Endothelial cell (in vitro differentiated cells): ENCODE data around the gene TMEM183A. TPM values are rescaled to one million over a fixed set of nuclear protein-coding genes. Genes with fewer than 3 reads are reported as not detected.
A peak's percentile ranks its signal among the peaks of the same experiment; 100 is the strongest.

Experiments used
- DNase-seq: peaks from one replicate; pipeline ENCODE4 v3.0.0; 2021; ENCODE audit warnings: low spot score
- H3K27ac Mint-ChIP-seq: one replicate; pipeline ENCODE4 v1.8.0; 2021; ENCODE audit warnings: mixed read lengths, inconsistent platforms; ENCODE audit not compliant: unreplicated experiment
- H3K27me3 Mint-ChIP-seq: one replicate; pipeline ENCODE4 v1.8.0; 2021; ENCODE audit warnings: mild to moderate bottlenecking, moderate library complexity, mixed read lengths, inconsistent platforms; ENCODE audit not compliant: unreplicated experiment
- H3K36me3 Mint-ChIP-seq: one replicate; pipeline ENCODE4 v1.8.0; 2021; ENCODE audit warnings: mild to moderate bottlenecking, low read depth, mixed read lengths, inconsistent platforms; ENCODE audit not compliant: unreplicated experiment
- H3K4me1 Mint-ChIP-seq: one replicate; pipeline ENCODE4 v1.8.0; 2021; ENCODE audit warnings: mild to moderate bottlenecking, mixed read lengths, inconsistent platforms; ENCODE audit not compliant: unreplicated experiment
- H3K4me3 Mint-ChIP-seq: one replicate; pipeline ENCODE4 v1.8.0; 2021; ENCODE audit warnings: mild to moderate bottlenecking, mixed read lengths, inconsistent platforms; ENCODE audit not compliant: unreplicated experiment
- H3K9me3 Mint-ChIP-seq: one replicate; pipeline ENCODE4 v1.8.0; 2021; ENCODE audit warnings: mixed read lengths, inconsistent platforms; ENCODE audit not compliant: unreplicated experiment
- total RNA-seq: library from RNA; stranded (reverse); fragmentation: NEBNext Ultra II Directional; extraction: Animal tissue kit (Norgen Biotek cat#: 25700); gene quantifications from one replicate; pipeline ENCODE4 v1.2.1, GENCODE V29; 2021; ENCODE audit not compliant: unreplicated experiment
- TF ChIP-seq, protein P1 (sequence below): fragments of 200-600 bp; sonication (generic); IDR thresholded peaks from one replicate; pipeline ENCODE4 v1.5.0; 2021; ENCODE audit warnings: antibody characterized with exemption; ENCODE audit not compliant: unreplicated experiment

TMEM183A gene
- total RNA-seq, 1 donor from 2014 or later = 65.5 TPM

DNA sequence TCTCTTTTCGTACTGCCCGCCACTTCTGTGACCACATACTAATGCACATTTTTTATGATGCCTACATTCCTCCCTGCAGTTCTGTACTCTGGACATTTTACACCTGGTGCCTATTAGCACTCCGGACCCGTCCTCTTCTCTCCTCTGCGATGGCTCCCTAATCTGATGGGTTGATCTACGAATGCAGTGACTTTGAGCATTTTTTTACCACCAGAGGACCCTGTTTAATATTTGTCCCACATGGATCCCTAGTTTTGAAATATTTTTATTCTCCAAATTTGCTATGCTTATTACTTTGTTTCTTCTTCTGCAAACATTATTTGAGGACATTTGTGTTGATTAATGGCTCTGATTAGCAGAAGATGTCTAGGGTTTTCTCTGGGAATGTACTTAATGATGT lies 24.3 kb downstream of the TMEM183A start:
- Mint-ChIP-seq H3K4me3 (no peak overlapping the region), H3K36me3 (peaks cover 9% of the 10 kb centered on the region), H3K27ac (no peak overlapping the region), H3K27me3 (peaks cover 12% of the 10 kb centered on the region), H3K9me3 (no peaks in the 10 kb centered on the region), H3K4me1 (peaks cover 3% of the 10 kb centered on the region)
- TF ChIP-seq, protein P1, sequence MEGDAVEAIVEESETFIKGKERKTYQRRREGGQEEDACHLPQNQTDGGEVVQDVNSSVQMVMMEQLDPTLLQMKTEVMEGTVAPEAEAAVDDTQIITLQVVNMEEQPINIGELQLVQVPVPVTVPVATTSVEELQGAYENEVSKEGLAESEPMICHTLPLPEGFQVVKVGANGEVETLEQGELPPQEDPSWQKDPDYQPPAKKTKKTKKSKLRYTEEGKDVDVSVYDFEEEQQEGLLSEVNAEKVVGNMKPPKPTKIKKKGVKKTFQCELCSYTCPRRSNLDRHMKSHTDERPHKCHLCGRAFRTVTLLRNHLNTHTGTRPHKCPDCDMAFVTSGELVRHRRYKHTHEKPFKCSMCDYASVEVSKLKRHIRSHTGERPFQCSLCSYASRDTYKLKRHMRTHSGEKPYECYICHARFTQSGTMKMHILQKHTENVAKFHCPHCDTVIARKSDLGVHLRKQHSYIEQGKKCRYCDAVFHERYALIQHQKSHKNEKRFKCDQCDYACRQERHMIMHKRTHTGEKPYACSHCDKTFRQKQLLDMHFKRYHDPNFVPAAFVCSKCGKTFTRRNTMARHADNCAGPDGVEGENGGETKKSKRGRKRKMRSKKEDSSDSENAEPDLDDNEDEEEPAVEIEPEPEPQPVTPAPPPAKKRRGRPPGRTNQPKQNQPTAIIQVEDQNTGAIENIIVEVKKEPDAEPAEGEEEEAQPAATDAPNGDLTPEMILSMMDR = peak; percentile 76
- DNase-seq = no peak

DNA sequence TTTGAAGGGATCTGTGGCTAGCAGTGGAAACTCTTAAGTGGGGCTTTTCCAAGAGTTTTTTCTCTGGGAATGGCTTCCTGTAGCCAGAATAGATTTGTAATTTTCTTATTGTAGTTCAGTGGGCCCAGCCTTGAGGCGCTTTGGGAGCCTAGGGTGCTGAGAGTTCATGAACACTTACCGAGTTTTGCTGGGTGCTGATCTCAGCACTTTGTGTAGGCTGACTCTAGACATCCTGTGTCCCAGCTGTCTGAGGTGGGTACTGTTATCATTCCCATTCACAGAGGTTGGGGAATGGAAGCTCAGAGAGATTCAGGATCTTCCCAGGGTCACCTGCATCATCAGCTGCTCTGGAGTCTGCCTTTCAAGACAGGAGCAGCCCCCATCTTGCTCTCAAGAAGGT lies 26.1 kb downstream of the TMEM183A start:
- no peak overlapping the region for H3K4me3 Mint-ChIP-seq
- no peak overlapping the region for H3K27ac Mint-ChIP-seq
- TF ChIP-seq, protein P1 = no peak
- no peak for DNase-seq
- peaks cover 13% of the 10 kb centered on the region for H3K27me3 Mint-ChIP-seq
- no peaks in the 10 kb centered on the region for H3K9me3 Mint-ChIP-seq
- peaks cover 5% of the 10 kb centered on the region for H3K36me3 Mint-ChIP-seq
- H3K4me1 Mint-ChIP-seq = no peaks in the 10 kb centered on the region

DNA sequence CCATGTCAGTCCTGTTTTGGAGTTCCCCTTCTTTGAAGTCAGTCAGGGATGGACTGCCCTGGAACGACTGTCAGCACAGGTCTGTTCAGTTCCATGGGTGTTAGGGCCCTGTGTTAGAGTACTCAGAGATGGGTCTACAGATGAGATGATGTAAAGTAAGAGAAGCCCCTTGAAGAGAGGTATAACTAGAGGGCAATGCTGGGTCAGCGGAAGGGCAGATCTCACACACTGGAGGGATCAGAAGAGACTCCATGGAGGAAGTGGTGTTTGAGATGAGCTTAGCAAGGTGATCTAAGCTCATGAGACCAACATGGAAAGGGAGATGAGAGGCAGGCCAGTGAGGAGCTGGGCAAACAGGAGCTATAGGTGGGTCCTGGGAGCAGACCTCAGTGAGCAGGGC lies 26.7 kb downstream of the TMEM183A start:
- peaks cover 8% of the 10 kb centered on the region for H3K27me3 Mint-ChIP-seq
- H3K27ac Mint-ChIP-seq = no peak overlapping the region
- no peak overlapping the region for H3K4me3 Mint-ChIP-seq
- no peaks in the 10 kb centered on the region for H3K9me3 Mint-ChIP-seq
- TF ChIP-seq, protein P1 = no peak
- DNase-seq = no peak
- H3K4me1 Mint-ChIP-seq = no peaks in the 10 kb centered on the region
- peaks cover 5% of the 10 kb centered on the region for H3K36me3 Mint-ChIP-seq

DNA sequence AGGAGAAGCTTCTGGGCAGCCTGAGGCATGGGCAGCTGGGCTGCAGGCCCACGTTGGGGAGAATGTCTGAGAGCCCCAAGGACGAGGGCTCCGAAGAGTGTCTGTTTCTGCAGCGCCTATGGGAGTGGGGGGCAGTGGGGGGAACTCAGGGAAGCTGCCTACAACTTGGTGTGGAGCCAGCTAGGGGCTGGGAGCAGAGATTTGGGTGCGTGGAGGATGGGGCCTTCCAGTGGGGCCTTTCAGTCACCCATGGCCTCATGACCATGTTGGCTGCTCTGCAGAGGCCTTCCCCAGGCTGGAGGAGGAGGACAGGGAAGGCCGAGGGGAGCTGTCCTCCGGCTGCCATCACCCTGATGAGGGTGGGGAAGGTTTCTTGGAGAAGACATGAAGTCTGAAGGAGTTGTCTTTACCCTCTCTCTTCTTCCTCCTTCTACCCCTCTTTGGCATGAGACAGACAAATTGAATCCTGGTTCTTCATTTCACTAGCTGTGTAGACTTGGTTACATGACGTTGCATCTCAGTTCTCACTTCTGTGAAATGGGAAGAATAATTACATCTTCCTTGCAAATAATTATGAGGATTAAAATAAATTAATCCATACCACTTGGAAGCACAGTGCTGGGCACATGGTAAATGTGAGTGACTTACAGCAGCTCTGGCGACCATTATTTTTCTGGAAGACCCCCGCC lies 27.4 kb downstream of the TMEM183A start:
- Mint-ChIP-seq H3K4me3 (no peak overlapping the region), H3K36me3 (peaks cover 5% of the 10 kb centered on the region), H3K9me3 (no peaks in the 10 kb centered on the region), H3K4me1 (peaks cover 3% of the 10 kb centered on the region), H3K27me3 (peaks cover 8% of the 10 kb centered on the region), H3K27ac (no peak overlapping the region)
- DNase-seq = no peak
- TF ChIP-seq, protein P1 = no peak

DNA sequence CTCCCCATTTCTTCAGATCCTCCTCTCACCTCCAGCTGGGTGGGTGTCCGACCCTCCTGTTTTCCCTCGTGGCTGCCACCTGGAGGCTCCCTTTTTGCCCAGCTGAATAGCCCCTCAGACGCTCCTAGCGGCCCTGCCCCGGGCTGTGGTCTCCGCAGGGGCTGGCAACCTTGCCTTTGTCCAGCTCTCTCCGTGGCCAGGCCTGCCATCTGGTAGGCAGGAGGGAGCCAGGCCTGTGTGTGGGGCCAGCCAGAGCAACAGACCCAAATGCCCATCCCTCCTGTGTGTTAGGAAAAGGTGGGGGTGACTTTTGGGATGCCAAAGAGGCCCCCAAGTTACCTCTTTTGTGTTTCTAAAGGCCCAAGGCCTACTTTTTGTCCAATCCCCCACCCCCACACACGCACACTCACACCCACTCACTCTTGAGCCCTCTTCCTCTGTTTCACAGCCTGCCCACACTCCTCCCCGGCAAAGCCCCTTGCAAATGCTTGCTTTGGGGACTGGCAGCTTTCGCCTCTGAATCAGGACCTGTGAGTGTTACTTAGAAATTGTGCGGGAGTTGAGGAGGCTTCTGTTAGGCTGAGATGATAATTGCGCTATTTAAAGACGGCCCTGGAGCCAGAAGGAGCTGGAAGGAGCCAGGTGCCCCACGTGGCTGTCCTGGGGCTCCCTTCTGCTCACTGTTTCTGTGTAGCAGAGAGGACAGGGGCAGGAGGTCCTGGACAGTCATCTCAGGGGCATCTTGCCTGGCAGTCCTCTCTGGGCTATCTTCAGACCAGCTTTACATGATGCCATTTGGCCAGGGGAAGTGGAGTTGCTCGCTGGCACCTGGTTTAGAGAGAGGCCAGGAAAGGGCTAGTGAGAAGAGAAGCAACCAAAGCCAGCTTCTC lies 28.2 kb downstream of the TMEM183A start:
- H3K9me3 Mint-ChIP-seq = no peaks in the 10 kb centered on the region
- peaks cover 8% of the 10 kb centered on the region for H3K27me3 Mint-ChIP-seq
- H3K27ac Mint-ChIP-seq = no peak overlapping the region
- no peak for DNase-seq
- peaks cover 8% of the 10 kb centered on the region for H3K4me1 Mint-ChIP-seq
- TF ChIP-seq, protein P1 = no peak
- H3K4me3 Mint-ChIP-seq = no peak overlapping the region
- peaks cover 5% of the 10 kb centered on the region for H3K36me3 Mint-ChIP-seq
